H9 (cell line): ENCODE results near the gene TCTN3. TPM values are rescaled to one million over a fixed set of nuclear protein-coding genes. Genes with fewer than 3 reads are reported as not detected.
"Not testable (repeated sequence)": the region's sequence is repeated elsewhere in the genome, so short reads cannot be mapped to it uniquely, and the experiment has no call there.

ENCODE experiments used
- DNase-seq: peaks from one replicate; pipeline ENCODE4 v3.0.0-alpha.2; 2017
- H2AFZ ChIP-seq: one replicate; pipeline ENCODE4 v1.6.1; 2013; ENCODE audit warnings: mild to moderate bottlenecking, low read length, control low read depth, moderate library complexity
- H2AK5ac ChIP-seq: 2 replicates; pipeline ENCODE4 v1.6.1; 2013; ENCODE audit warnings: low read length, control low read depth, mixed read lengths; ENCODE audit not compliant: insufficient read length
- H2BK120ac ChIP-seq: one replicate; pipeline ENCODE4 v1.6.1; 2013; ENCODE audit warnings: low read depth, mild to moderate bottlenecking, low read length, control low read depth, inconsistent platforms; ENCODE audit not compliant: poor library complexity, severe bottlenecking
- H2BK12ac ChIP-seq: 2 replicates; pipeline ENCODE4 v1.6.1; 2013; ENCODE audit warnings: low read length, control low read depth, mixed read lengths, low read depth; ENCODE audit not compliant: insufficient read length
- H2BK15ac ChIP-seq: 2 replicates; pipeline ENCODE4 v1.6.1; 2013; ENCODE audit warnings: low read depth, low read length, control low read depth
- H2BK20ac ChIP-seq: one replicate; pipeline ENCODE4 v1.6.1; 2013; ENCODE audit warnings: low read depth, mild to moderate bottlenecking, low read length, control low read depth, inconsistent platforms; ENCODE audit not compliant: poor library complexity, severe bottlenecking
- H2BK5ac ChIP-seq: 2 replicates; pipeline ENCODE4 v1.6.1; 2013; ENCODE audit warnings: low read length, control low read depth, mixed read lengths; ENCODE audit not compliant: insufficient read length
- H3K14ac ChIP-seq: 2 replicates; pipeline ENCODE4 v1.6.1; 2013; ENCODE audit warnings: low read length, control low read depth; ENCODE audit not compliant: insufficient read depth
- H3K18ac ChIP-seq: 2 replicates; pipeline ENCODE4 v1.6.1; 2013; ENCODE audit warnings: low read depth, mild to moderate bottlenecking, mixed read lengths, low read length, control low read depth; ENCODE audit not compliant: insufficient read length
- H3K23ac ChIP-seq: 2 replicates; pipeline ENCODE4 v1.6.1; 2013; ENCODE audit warnings: low read length, control low read depth, mixed read lengths, low read depth; ENCODE audit not compliant: insufficient read length
- H3K23me2 ChIP-seq: 2 replicates; pipeline ENCODE4 v1.6.1; 2013; ENCODE audit warnings: low read depth, mild to moderate bottlenecking, mixed read lengths, low read length, control low read depth; ENCODE audit not compliant: insufficient read length, poor library complexity, severe bottlenecking
- H3K27ac ChIP-seq: 2 replicates; pipeline ENCODE4 v1.5.1; 2013; ENCODE audit warnings: low read length, control low read depth, mixed read lengths, low read depth; ENCODE audit not compliant: insufficient read length
- H3K27me3 ChIP-seq: 2 replicates; pipeline ENCODE4 v1.6.1; 2013; ENCODE audit warnings: low read length, control low read depth, inconsistent platforms; ENCODE audit not compliant: insufficient read depth
- H3K4ac ChIP-seq: 2 replicates; pipeline ENCODE4 v1.6.1; 2013; ENCODE audit warnings: low read depth, mild to moderate bottlenecking, control low read depth, inconsistent platforms, low read length, moderate library complexity
- H3K4me1 ChIP-seq: 2 replicates; pipeline ENCODE4 v1.6.1; 2013; ENCODE audit warnings: low read length, control low read depth, inconsistent platforms; ENCODE audit not compliant: insufficient read depth
- H3K4me2 ChIP-seq: 2 replicates; pipeline ENCODE4 v1.6.1; 2013; ENCODE audit warnings: low read length, control low read depth, mixed read lengths; ENCODE audit not compliant: insufficient read length, insufficient read depth
- H3K56ac ChIP-seq: 2 replicates; pipeline ENCODE4 v1.6.1; 2013; ENCODE audit warnings: low read depth, mild to moderate bottlenecking, mixed read lengths, low read length, control low read depth; ENCODE audit not compliant: insufficient read length
- H3K79me1 ChIP-seq: 2 replicates; pipeline ENCODE4 v1.6.1; 2013; ENCODE audit warnings: low read depth, mild to moderate bottlenecking, moderate library complexity, low read length, control low read depth, inconsistent platforms; ENCODE audit not compliant: insufficient read depth, poor library complexity, severe bottlenecking
- H3K79me2 ChIP-seq: 2 replicates; pipeline ENCODE4 v1.6.1; 2013; ENCODE audit warnings: low read length, control low read depth, inconsistent platforms; ENCODE audit not compliant: insufficient read depth
- H3K9ac ChIP-seq: 2 replicates; pipeline ENCODE4 v1.6.1; 2013; ENCODE audit warnings: low read length, control low read depth, mixed read lengths; ENCODE audit not compliant: insufficient read length; ENCODE audit errors: extremely low read depth
- H3K9me3 ChIP-seq: one replicate; pipeline ENCODE4 v1.6.1; 2013; ENCODE audit warnings: low read depth, low read length, inconsistent platforms; ENCODE audit not compliant: control insufficient read depth
- H3T11ph ChIP-seq: one replicate; pipeline ENCODE4 v1.6.1; 2013; ENCODE audit warnings: mild to moderate bottlenecking, low read length, control low read depth, inconsistent platforms
- H4K20me1 ChIP-seq: one replicate; pipeline ENCODE4 v1.6.1; 2013; ENCODE audit not compliant: control insufficient read depth, insufficient read length, insufficient read depth
- H4K5ac ChIP-seq: 2 replicates; pipeline ENCODE4 v1.6.1; 2013; ENCODE audit warnings: low read depth, mild to moderate bottlenecking, mixed read lengths, low read length, control low read depth; ENCODE audit not compliant: insufficient read length
- H4K8ac ChIP-seq: replicated peaks from 2 replicates; pipeline ENCODE4 v1.6.1; 2013; ENCODE audit warnings: low read length, control low read depth, mixed read lengths, low read depth; ENCODE audit not compliant: insufficient read length
- H4K91ac ChIP-seq: 2 replicates; pipeline ENCODE4 v1.6.1; 2013; ENCODE audit warnings: low read depth, mild to moderate bottlenecking, moderate library complexity, mixed read lengths, low read length, control low read depth; ENCODE audit not compliant: insufficient read length
- H3K27ac Mint-ChIP-seq, 3 experiments: 2 replicates in 2 of 3; 3 replicates in 1 of 3; pipeline ENCODE4 v1.8.0; 2020 to 2021; ENCODE audit warnings: mixed read lengths in 3 of 3, mild to moderate bottlenecking in 1 of 3, moderate library complexity in 1 of 3
- H3K27me3 Mint-ChIP-seq: 2 replicates; pipeline ENCODE4 v1.8.0; 2021; ENCODE audit warnings: low read depth, mild to moderate bottlenecking, moderate library complexity, mixed read lengths
- H3K36me3 Mint-ChIP-seq, 3 experiments: 2 replicates in 2 of 3; 3 replicates in 1 of 3; pipeline ENCODE4 v1.8.0; 2020 to 2021; ENCODE audit warnings: low read depth in 3 of 3, mixed read lengths in 3 of 3; ENCODE audit not compliant: insufficient read depth in 1 of 3
- H3K4me1 Mint-ChIP-seq, 2 experiments: 2 replicates each; pipeline ENCODE4 v1.8.0; 2020; ENCODE audit warnings: mixed read lengths in 2 of 2
- H3K4me3 Mint-ChIP-seq, 2 experiments: 2 replicates in 1 of 2; 3 replicates in 1 of 2; pipeline ENCODE4 v1.8.0; 2020 to 2021; ENCODE audit warnings: mild to moderate bottlenecking in 2 of 2, mixed read lengths in 2 of 2, moderate library complexity in 1 of 2
- H3K9me3 Mint-ChIP-seq, 2 experiments: 2 replicates in 1 of 2; 3 replicates in 1 of 2; pipeline ENCODE4 v1.8.0; 2020; ENCODE audit warnings: mild to moderate bottlenecking in 2 of 2, mixed read lengths in 2 of 2, moderate library complexity in 1 of 2
- WGBS: extraction: QIAGEN DNeasy Blood & Tissue Kit; methylation state at CpG from one replicate; pipeline ENCODE4 v1.1.7; 2013; ENCODE audit warnings: missing lambda C conversion rate, low lambda C conversion rate, mixed read lengths; ENCODE audit not compliant: insufficient read length; ENCODE audit errors: extremely low coverage; 5-methylcytosine and 5-hydroxymethylcytosine counted together
- total RNA-seq: library from RNA; stranded (reverse); gene quantifications from 2 replicates; pipeline ENCODE4 v1.2.1, GENCODE V29; 2021
- TF ChIP-seq, protein P1 (sequence below): fragments of 200-600 bp; sonication (generic); conservative IDR thresholded peaks from 3 replicates; pipeline ENCODE4 v1.8.0; 2021; ENCODE audit warnings: antibody characterized with exemption, mild to moderate bottlenecking

The TCTN3 gene
- total RNA-seq, 1 experiment from 2014 or later = 37.3 TPM

- H3K27me3 ChIP-seq = no peaks in the 10 kb centered on the region
- H3K23me2 ChIP-seq = no peaks in the 10 kb centered on the region
- no peak overlapping the region for H2BK120ac ChIP-seq
- H3K27ac Mint-ChIP-seq = peak overlapping the region in 1 of 3 experiments; percentile 27; a peak in 1 of 7 replicates
- no peaks in the 10 kb centered on the region for H3K27me3 Mint-ChIP-seq
- WGBS = no CpG with 5 or more reads among the region's 1 CpG
- H2AFZ ChIP-seq = no peak overlapping the region
- no peak overlapping the region for H3K4me2 ChIP-seq
- no peak overlapping the region for H4K91ac ChIP-seq
- no peak overlapping the region for H3K9ac ChIP-seq
- no peak overlapping the region for H3K14ac ChIP-seq
- peaks cover under 1 to 33% (median 14%) of the 10 kb centered on the region in 3 experiments; a peak in 6 of 7 replicates for H3K36me3 Mint-ChIP-seq
- no peak overlapping the region for H3K4me3 Mint-ChIP-seq
- H2BK5ac ChIP-seq = no peak overlapping the region
- H3K4ac ChIP-seq = no peak overlapping the region
- no peak overlapping the region for H3K18ac ChIP-seq
- H3K9me3 ChIP-seq = no peaks in the 10 kb centered on the region
- TF ChIP-seq, protein P1, sequence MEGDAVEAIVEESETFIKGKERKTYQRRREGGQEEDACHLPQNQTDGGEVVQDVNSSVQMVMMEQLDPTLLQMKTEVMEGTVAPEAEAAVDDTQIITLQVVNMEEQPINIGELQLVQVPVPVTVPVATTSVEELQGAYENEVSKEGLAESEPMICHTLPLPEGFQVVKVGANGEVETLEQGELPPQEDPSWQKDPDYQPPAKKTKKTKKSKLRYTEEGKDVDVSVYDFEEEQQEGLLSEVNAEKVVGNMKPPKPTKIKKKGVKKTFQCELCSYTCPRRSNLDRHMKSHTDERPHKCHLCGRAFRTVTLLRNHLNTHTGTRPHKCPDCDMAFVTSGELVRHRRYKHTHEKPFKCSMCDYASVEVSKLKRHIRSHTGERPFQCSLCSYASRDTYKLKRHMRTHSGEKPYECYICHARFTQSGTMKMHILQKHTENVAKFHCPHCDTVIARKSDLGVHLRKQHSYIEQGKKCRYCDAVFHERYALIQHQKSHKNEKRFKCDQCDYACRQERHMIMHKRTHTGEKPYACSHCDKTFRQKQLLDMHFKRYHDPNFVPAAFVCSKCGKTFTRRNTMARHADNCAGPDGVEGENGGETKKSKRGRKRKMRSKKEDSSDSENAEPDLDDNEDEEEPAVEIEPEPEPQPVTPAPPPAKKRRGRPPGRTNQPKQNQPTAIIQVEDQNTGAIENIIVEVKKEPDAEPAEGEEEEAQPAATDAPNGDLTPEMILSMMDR = no peak
- H3K9me3 Mint-ChIP-seq = no peaks in the 10 kb centered on the region
- no peak overlapping the region for H3K56ac ChIP-seq
- no peak overlapping the region for H3T11ph ChIP-seq
- no peak overlapping the region for H3K27ac ChIP-seq
- no peak overlapping the region for H2BK15ac ChIP-seq
- H2BK20ac ChIP-seq = no peak overlapping the region
- H2AK5ac ChIP-seq = no peak overlapping the region
- H3K79me1 ChIP-seq = no peaks in the 10 kb centered on the region
- no peaks in the 10 kb centered on the region for H3K4me1 ChIP-seq
- no peak overlapping the region for H4K5ac ChIP-seq
- H2BK12ac ChIP-seq = no peak overlapping the region
- no peaks in the 10 kb centered on the region for H4K20me1 ChIP-seq
- H4K8ac ChIP-seq = no peak overlapping the region
- DNase-seq = no peak
- H3K4me1 Mint-ChIP-seq = peaks cover 4% of the 10 kb centered on the region in 2 experiments
- no peak overlapping the region for H3K23ac ChIP-seq
- no peaks in the 10 kb centered on the region for H3K79me2 ChIP-seq
Measured at GRCh38 chr10:95674643-95675042, 19.1 kb downstream of the TCTN3 start.

DNA sequence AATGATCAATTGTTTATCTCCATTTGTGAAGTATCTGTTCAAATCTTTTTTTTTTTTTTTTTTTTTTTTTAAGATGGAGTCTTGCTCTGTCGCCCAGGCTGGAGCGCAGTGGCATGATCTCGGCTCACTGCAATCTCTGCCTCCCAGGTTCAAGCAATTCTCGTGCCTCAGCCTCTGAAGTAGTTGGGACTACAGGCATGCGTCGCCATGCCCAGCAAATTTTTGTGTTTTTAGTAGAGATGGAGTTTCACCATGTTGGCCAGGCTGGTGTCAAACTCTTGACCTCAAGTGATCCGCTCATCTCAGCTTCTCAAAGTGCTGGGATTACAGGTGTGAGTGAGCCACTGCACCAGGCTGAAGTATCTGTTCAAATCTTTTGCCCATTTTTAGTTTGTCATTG lies 21.1 kb downstream of the TCTN3 start:
- H3K4ac ChIP-seq, H2AK5ac ChIP-seq, H2BK15ac ChIP-seq, H4K5ac ChIP-seq, H3K4me1 Mint-ChIP-seq, H3K9me3 ChIP-seq, H3K9me3 Mint-ChIP-seq, H3K56ac ChIP-seq, H3K79me1 ChIP-seq, H3K4me1 ChIP-seq, H4K20me1 ChIP-seq, H4K91ac ChIP-seq, H3K9ac ChIP-seq, H3K27me3 Mint-ChIP-seq, H2BK12ac ChIP-seq, H3K18ac ChIP-seq, H3K27me3 ChIP-seq, DNase-seq, H2BK5ac ChIP-seq, H3T11ph ChIP-seq, H3K23me2 ChIP-seq, H2BK120ac ChIP-seq, H3K4me2 ChIP-seq, H3K23ac ChIP-seq, H3K27ac ChIP-seq, H4K8ac ChIP-seq, H3K79me2 ChIP-seq, H3K14ac ChIP-seq, H2AFZ ChIP-seq, H3K27ac Mint-ChIP-seq, H3K4me3 Mint-ChIP-seq, H2BK20ac ChIP-seq: not testable (repeated sequence)
- H3K36me3 Mint-ChIP-seq = peaks cover 3 to 29% (median 21%) of the 10 kb centered on the region in 3 experiments
- WGBS = no CpG with 5 or more reads among the region's 7 CpGs
